Ovary (tissue), 9 donors: ENCODE data around the gene HIGD2A. TPM values are rescaled to one million over a fixed set of nuclear protein-coding genes. Genes with fewer than 3 reads are reported as not detected.
A peak's percentile ranks its signal among the peaks of the same experiment; 100 is the strongest.

Experiments
- DNase-seq, 5 donors: peaks; one replicate each; pipeline ENCODE4 v3.0.0-alpha.2; 2019 to 2020
- H3K27ac ChIP-seq, 2 donors: fragments of 200-600 bp; one replicate each; pipeline versions ENCODE4 v1.5.1 to v1.8.0; 2019 to 2022
- H3K27me3 ChIP-seq: fragments of 200-600 bp; one replicate; pipeline ENCODE4 v1.8.0; 2022
- H3K36me3 ChIP-seq: fragments of 200-600 bp; sonication (generic); one replicate; pipeline ENCODE4 v1.5.1; 2019
- H3K4me1 ChIP-seq: one replicate; pipeline ENCODE4 v1.8.1; 2013; ENCODE audit warnings: mild to moderate bottlenecking, moderate library complexity; ENCODE audit not compliant: insufficient read depth
- H3K4me3 ChIP-seq: fragments of 200-600 bp; sonication (generic); one replicate; pipeline ENCODE4 v1.5.1; 2017
- H3K9me3 ChIP-seq, 2 donors: fragments of 200-600 bp in 1 of 2; sonication (generic) in 1 of 2; one replicate each; pipeline versions ENCODE4 v1.5.1 to v1.8.1; 2013 to 2019; ENCODE audit warnings: mild to moderate bottlenecking in 1 of 2, moderate library complexity in 1 of 2
- EP300 ChIP-seq: sonication (generic); formaldehyde crosslinking; IDR thresholded peaks from one replicate; pipeline ENCODE4 v1.6.1; 2017; ENCODE audit warnings: antibody characterized with exemption
- POLR2A ChIP-seq: fragments of 450-650 bp; IDR thresholded peaks from one replicate; pipeline ENCODE4 v1.6.1; 2017; ENCODE audit warnings: antibody characterized with exemption, mild to moderate bottlenecking, moderate library complexity
- WGBS, 3 donors: extraction: QIAGEN DNeasy Blood & Tissue Kit in 1 of 3; methylation state at CpG; one replicate each; pipeline versions ENCODE4 v1.1.5 to v1.1.7; 2013 to 2017; 5-methylcytosine and 5-hydroxymethylcytosine counted together
- intact Hi-C, 4 donors: fragments of 100-400 bp; cut with DNase I; formaldehyde crosslinking; loops; one replicate each; pipeline versions ENCODE4 v1.11.0 to v1.15.1; 2022 to 2023
- polyA plus RNA-seq, 2 donors: library from polyadenylated mRNA; stranded (reverse); fragments of 200-250 nt in 1 of 2; fragments of 350-450 nt in 1 of 2; fragmentation: Illumina TruSeq in 1 of 2; extraction: RNeasy Lipid Tissue Mini Kit (QIAGEN cat#74804) in 1 of 2; gene quantifications; one replicate each; pipeline ENCODE4 v1.2.3, GENCODE V29; 2013 to 2014
- total RNA-seq, 7 donors: library from RNA; depleted of rRNA in 2 of 7; stranded (reverse); fragments of >200 nt in 2 of 7; fragmentation: NEBNext Ultra II Directional in 3 of 7; extraction: Animal tissue kit (Norgen Biotek cat#: 25700) in 3 of 7; gene quantifications; one replicate each; pipeline versions ENCODE4 v1.1.0 to v1.2.4, GENCODE V29; 2016 to 2023
- TF ChIP-seq, protein P1 (sequence below), 3 donors: fragments of 450-650 bp in 2 of 3; fragments of 200-600 bp in 1 of 3; IDR thresholded peaks; one replicate each; pipeline versions ENCODE4 v1.5.1 to v1.8.0; 2016 to 2022; ENCODE audit warnings: antibody characterized with exemption in 3 of 3, mild to moderate bottlenecking in 1 of 3
- donor health status: DM: no; HTN: no; CAD: no; lungs with moderate emphysema.
- donor health status: DM: no; HTN: no; CAD: no.
- donor health status: Bipolar disorder and iron deficiency.
- donor health status: DM: yes; HTN: yes; CAD: no.
- donor health status: DM: no; HTN: no; CAD: no.
- donor health status: DM: yes; HTN: yes; CAD: no.

The HIGD2A gene
- total and polyA plus RNA-seq, 9 donors, result 64.3 to 131 (median 100) TPM

DNA sequence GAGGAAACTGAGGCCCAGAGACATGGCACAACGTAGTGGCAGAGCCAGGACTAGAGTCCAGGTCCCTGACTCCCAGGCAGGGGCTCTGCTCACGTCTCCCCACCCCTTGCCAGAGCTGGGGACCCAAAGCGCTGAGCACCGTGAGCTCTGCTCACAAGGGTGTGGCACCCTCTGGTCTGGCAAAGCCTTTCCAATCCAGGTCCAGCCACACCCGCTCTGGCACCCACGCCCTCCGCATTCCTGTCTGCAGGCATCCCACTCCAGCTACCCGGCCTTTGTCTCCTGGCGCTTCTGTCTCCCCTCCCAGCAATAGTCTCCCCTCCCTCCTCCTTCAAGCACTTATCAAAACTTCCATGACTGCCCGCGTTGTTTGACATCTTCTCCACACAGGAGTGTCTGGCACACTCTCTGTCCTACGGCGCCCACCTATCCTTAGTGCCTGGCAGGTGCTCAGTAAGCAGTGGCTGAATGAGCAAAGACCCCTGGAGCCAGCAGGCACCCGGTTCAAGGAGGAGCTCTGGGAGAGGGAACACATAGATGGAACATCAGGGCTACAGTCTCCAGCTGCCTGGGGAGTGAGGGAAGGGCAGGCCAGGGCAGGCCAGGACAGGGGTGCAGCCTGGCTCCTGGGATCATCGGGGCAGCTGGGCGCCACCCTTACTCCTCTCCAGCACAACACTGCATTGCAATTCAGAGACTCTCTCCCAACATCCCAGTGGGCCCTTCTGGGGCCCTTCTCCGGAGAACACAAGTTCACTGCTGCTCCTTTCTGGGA is 12.0 kb downstream of the HIGD2A start:
- Histone ChIP-seq H3K4me1 (peaks cover 18% of the 10 kb centered on the region), H3K27me3 (no peaks in the 10 kb centered on the region), H3K9me3 (no peaks in the 10 kb centered on the region), H3K27ac (no peak overlapping the region), H3K36me3 (no peaks in the 10 kb centered on the region), H3K4me3 (no peak overlapping the region)
- DNase-seq, result no peak
- intact Hi-C loops, result no loop called here
- 76 to 79% (median 77%) methylated on average over 17 of the region's 17 CpGs for WGBS, 3 donors
- TF ChIP-seq EP300, result no peak
- TF ChIP-seq POLR2A, result no peak
- TF ChIP-seq, protein P1, sequence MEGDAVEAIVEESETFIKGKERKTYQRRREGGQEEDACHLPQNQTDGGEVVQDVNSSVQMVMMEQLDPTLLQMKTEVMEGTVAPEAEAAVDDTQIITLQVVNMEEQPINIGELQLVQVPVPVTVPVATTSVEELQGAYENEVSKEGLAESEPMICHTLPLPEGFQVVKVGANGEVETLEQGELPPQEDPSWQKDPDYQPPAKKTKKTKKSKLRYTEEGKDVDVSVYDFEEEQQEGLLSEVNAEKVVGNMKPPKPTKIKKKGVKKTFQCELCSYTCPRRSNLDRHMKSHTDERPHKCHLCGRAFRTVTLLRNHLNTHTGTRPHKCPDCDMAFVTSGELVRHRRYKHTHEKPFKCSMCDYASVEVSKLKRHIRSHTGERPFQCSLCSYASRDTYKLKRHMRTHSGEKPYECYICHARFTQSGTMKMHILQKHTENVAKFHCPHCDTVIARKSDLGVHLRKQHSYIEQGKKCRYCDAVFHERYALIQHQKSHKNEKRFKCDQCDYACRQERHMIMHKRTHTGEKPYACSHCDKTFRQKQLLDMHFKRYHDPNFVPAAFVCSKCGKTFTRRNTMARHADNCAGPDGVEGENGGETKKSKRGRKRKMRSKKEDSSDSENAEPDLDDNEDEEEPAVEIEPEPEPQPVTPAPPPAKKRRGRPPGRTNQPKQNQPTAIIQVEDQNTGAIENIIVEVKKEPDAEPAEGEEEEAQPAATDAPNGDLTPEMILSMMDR (IDR thresholded peaks at IDR 0.05), result no peak

DNA sequence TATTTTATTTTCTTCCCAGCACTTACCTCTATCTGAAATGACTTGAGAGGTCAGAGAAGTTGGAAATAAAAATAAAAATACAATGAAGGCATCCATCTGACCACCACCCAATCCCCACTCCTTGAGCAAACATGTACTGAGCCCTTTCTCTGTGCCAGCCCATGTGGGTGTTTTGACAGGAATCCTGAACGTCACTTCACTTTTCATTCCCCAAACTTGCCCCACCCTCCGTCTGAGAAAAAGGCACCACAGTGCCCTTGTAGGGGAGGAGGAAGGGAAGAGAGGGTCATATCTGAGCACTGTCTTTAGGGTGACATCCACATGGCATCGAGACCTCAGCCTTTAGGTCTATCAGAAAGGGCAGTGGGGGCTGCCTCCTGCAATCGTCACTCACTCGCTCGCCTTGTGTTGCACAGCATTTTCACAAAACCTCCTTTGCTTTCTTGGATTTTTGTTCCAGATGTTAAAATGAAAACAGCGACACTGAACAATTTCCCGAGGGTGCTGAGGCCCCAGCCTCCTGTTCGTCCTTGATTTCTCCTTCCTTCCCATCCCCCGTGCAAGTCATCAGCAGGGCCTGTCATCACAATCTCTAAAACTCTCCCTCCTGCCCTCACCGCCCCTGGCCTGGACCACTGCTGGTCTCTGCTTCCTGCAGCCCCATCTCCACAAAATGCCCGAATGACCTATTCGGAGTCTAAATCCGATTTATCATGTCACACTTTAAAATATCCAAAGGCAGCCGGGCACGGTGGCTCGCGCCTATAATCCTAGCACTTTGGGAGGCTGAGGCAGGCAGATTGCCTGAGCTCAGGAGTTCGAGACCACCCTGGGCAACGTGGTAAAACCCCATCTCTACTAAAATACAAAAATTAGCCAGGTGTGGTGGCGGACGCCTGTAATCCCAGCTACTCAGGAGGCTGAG is 13.0 kb downstream of the HIGD2A start:
- no peaks in the 10 kb centered on the region for H3K27me3 ChIP-seq
- no peaks in the 10 kb centered on the region for H3K36me3 ChIP-seq
- peaks cover 12% of the 10 kb centered on the region for H3K4me1 ChIP-seq
- H3K27ac ChIP-seq, result peak overlapping the region in 1 of 2 donors; percentile 39
- no peaks in the 10 kb centered on the region for H3K9me3 ChIP-seq
- 37 to 64% (median 51%) methylated on average over 22 of the region's 22 CpGs for WGBS, 3 donors
- intact Hi-C loops, result no loop called here
- no peak overlapping the region for H3K4me3 ChIP-seq
- TF ChIP-seq EP300 (no peak), POLR2A (no peak)
- TF ChIP-seq, protein P1 (IDR thresholded peaks at IDR 0.05), result no peak
- DNase-seq, result no peak

DNA sequence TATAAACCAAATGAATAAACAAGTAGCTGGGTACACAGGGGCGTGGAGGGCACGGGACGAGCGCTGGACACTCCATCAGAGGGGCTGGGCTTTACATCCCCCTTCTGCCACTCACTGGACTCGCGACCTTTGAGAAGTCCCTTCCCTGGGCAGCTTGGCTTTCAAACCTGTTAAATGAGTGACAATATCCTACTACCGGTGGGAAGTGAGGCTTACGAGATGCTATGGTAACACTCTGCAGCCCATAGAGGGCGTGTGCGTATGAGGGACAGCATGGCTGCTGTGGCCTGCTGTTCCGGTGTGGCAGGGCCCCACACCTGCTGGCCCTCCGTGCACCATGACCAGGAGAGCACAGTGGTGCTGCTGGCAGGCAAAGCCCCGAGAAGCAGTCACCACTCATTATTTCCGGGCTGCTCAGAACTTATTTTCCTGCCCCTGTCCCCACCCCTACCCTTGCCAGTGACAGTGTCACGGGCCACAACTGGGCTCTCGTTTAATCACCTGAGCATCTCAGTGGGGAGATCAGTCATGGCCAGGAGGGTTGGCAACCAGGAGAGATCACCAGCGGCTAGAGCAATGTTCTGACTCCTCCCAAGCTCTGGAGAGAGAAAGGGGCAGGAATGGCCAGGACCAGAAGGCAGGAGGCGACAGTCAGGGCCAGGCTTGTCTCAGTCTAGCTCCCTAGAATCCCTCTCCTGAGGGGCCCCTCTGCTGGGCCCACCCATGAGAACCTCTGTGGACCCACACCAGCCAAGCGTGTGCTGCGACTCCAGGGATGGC is 17.3 kb downstream of the HIGD2A start:
- H3K4me1 ChIP-seq, result peaks cover 9% of the 10 kb centered on the region
- no peak for DNase-seq
- no peaks in the 10 kb centered on the region for H3K27me3 ChIP-seq
- no peak overlapping the region for H3K4me3 ChIP-seq
- no peaks in the 10 kb centered on the region for H3K9me3 ChIP-seq
- TF ChIP-seq, protein P1 (IDR thresholded peaks at IDR 0.05), result no peak
- TF ChIP-seq EP300 (no peak), POLR2A (no peak)
- H3K27ac ChIP-seq, result no peak overlapping the region
- 85 to 89% (median 87%) methylated on average over 20 of the region's 20 CpGs for WGBS, 3 donors
- H3K36me3 ChIP-seq, result no peaks in the 10 kb centered on the region
- intact Hi-C loops, result no loop called here

GRCh38 chr5:176406436-176407052 is 18.0 kb downstream of the HIGD2A start:
- Histone ChIP-seq H3K9me3 (no peaks in the 10 kb centered on the region), H3K4me1 (peaks cover 7% of the 10 kb centered on the region), H3K4me3 (no peak overlapping the region), H3K36me3 (no peaks in the 10 kb centered on the region), H3K27me3 (no peaks in the 10 kb centered on the region), H3K27ac (no peak overlapping the region)
- DNase-seq, result no peak
- WGBS, 3 donors, result 87% methylated on average over 9 of the region's 9 CpGs
- intact Hi-C loops, result no loop called here
- TF ChIP-seq EP300 (no peak), POLR2A (no peak)
- TF ChIP-seq, protein P1 (IDR thresholded peaks at IDR 0.05), result no peak
